ENCODE data around the gene PRKN.
"Not testable (repeated sequence)": the region's sequence is repeated elsewhere in the genome, so short reads cannot be mapped to it uniquely, and the experiment has no call there.

PRKN gene

GRCh38 chr6:162538643-162539064 lies 188.9 kb downstream of the PRKN start:
- no peak for DNase-seq
- no peak overlapping the region for H3K27ac ChIP-seq (ENCODE audit: insufficient read depth, low read length, poor library complexity, severe bottlenecking)

GRCh38 chr6:162533009-162533400 lies 194.6 kb downstream of the PRKN start:
- no peak overlapping the region for H3K27ac ChIP-seq (ENCODE audit: insufficient read depth, low read length, poor library complexity, severe bottlenecking)
- DNase-seq, result no peak
- no peaks in the 10 kb centered on the region for H3K9me3 ChIP-seq (ENCODE audit: control insufficient read depth, low read length)

More at GRCh38 chr6:162538643-162539064, 188.9 kb downstream of the PRKN start:
- Histone ChIP-seq H3K36me3 (ENCODE audit: control insufficient read depth, insufficient read depth, low read length) (no peaks in the 10 kb centered on the region), H3K4me3 (ENCODE audit: insufficient read depth, low read depth, low read length, poor library complexity, severe bottlenecking) (no peak overlapping the region), H3K4me1 (ENCODE audit: control insufficient read depth, insufficient read depth, low read length, poor library complexity, severe bottlenecking) (no peaks in the 10 kb centered on the region), H3K27me3 (replicated peaks; ENCODE audit: control insufficient read depth, insufficient read depth, low read length, poor library complexity, severe bottlenecking) (no peaks in the 10 kb centered on the region), H3K9me3 (ENCODE audit: control insufficient read depth, low read length) (no peaks in the 10 kb centered on the region)

DNA sequence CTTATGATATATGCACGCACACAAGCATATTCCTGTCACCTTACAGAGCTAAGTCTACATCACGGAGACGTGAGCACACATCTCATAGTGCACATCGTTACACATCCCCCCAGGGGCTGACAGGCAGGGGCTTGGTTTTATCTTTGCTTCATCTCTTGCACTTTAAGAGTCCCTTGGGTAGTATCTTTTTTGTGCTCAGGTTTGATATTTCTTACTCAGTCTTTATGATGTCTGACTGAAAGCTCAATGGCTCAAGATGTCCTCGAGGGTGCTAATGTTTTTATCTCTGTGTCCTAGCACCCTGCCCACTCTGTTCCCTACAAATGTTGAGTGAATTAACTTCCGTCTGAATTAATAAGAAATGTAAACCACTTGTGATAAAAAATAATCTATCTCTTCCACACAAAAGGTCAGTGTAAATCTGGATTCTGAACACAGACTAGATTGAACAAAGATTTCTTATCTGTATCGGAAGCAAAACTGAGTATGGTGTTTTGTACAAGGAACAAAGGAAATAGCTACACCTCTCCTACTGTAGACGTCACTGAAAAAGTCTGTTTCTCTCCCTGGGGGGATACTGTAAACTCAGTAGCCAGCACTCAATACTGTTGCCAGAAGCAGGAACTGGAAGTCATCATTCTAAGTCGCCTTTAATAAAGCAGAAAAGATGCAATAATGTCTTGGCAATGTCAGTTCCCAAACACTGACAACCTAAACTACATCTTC lies 195.1 kb downstream of the PRKN start:
- no peaks in the 10 kb centered on the region for H3K9me3 ChIP-seq (ENCODE audit: control insufficient read depth, low read length)
- H3K4me1 ChIP-seq (ENCODE audit: control insufficient read depth, insufficient read depth, low read length, poor library complexity, severe bottlenecking), result no peaks in the 10 kb centered on the region
- H3K36me3 ChIP-seq (ENCODE audit: control insufficient read depth, insufficient read depth, low read length), result no peaks in the 10 kb centered on the region
- no peak overlapping the region for H3K4me3 ChIP-seq (ENCODE audit: insufficient read depth, low read depth, low read length, poor library complexity, severe bottlenecking)
- H3K27ac ChIP-seq (ENCODE audit: insufficient read depth, low read length, poor library complexity, severe bottlenecking), result no peak overlapping the region
- no peak for DNase-seq
- H3K27me3 ChIP-seq (replicated peaks; ENCODE audit: control insufficient read depth, insufficient read depth, low read length, poor library complexity, severe bottlenecking), result no peaks in the 10 kb centered on the region

More at GRCh38 chr6:162533009-162533400, 194.6 kb downstream of the PRKN start:
- Histone ChIP-seq H3K4me3 (ENCODE audit: insufficient read depth, low read depth, low read length, poor library complexity, severe bottlenecking) (no peak overlapping the region), H3K36me3 (ENCODE audit: control insufficient read depth, insufficient read depth, low read length) (no peaks in the 10 kb centered on the region), H3K27me3 (replicated peaks; ENCODE audit: control insufficient read depth, insufficient read depth, low read length, poor library complexity, severe bottlenecking) (no peaks in the 10 kb centered on the region), H3K4me1 (ENCODE audit: control insufficient read depth, insufficient read depth, low read length, poor library complexity, severe bottlenecking) (no peaks in the 10 kb centered on the region)

GRCh38 chr6:162531391-162531790 lies 196.2 kb downstream of the PRKN start:
- H3K4me1 ChIP-seq (ENCODE audit: control insufficient read depth, insufficient read depth, low read length, poor library complexity, severe bottlenecking); H3K4me3 ChIP-seq (ENCODE audit: insufficient read depth, low read depth, low read length, poor library complexity, severe bottlenecking); H3K27me3 ChIP-seq (replicated peaks; ENCODE audit: control insufficient read depth, insufficient read depth, low read length, poor library complexity, severe bottlenecking); H3K27ac ChIP-seq (ENCODE audit: insufficient read depth, low read length, poor library complexity, severe bottlenecking); H3K9me3 ChIP-seq (ENCODE audit: control insufficient read depth, low read length); DNase-seq; H3K36me3 ChIP-seq (ENCODE audit: control insufficient read depth, insufficient read depth, low read length): not testable (repeated sequence)

DNA sequence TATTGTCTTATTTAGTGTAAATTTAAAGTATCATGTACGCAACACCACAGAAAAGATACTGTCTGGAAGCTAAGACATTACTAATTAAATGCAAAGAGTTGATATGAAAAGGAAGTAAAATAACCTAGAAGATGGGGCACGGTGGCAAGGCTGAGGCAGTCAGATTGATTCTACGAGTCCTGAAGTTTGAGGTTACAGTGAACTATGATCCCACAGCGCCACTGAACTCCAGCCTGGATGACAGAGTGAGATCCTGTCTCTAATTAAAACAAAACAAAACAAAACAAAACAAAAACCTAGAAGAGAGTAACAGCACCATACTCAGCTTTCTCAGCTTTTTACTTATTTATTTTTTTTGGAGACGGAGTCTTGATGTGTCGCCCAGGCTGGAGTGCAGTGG lies 199.0 kb downstream of the PRKN start:
- no peaks in the 10 kb centered on the region for H3K27me3 ChIP-seq (replicated peaks; ENCODE audit: control insufficient read depth, insufficient read depth, low read length, poor library complexity, severe bottlenecking)
- no peaks in the 10 kb centered on the region for H3K36me3 ChIP-seq (ENCODE audit: control insufficient read depth, insufficient read depth, low read length)
- H3K4me1 ChIP-seq (ENCODE audit: control insufficient read depth, insufficient read depth, low read length, poor library complexity, severe bottlenecking), result no peaks in the 10 kb centered on the region
- no peak overlapping the region for H3K4me3 ChIP-seq (ENCODE audit: insufficient read depth, low read depth, low read length, poor library complexity, severe bottlenecking)
- no peaks in the 10 kb centered on the region for H3K9me3 ChIP-seq (ENCODE audit: control insufficient read depth, low read length)
- no peak for DNase-seq
- H3K27ac ChIP-seq (ENCODE audit: insufficient read depth, low read length, poor library complexity, severe bottlenecking), result no peak overlapping the region

DNA sequence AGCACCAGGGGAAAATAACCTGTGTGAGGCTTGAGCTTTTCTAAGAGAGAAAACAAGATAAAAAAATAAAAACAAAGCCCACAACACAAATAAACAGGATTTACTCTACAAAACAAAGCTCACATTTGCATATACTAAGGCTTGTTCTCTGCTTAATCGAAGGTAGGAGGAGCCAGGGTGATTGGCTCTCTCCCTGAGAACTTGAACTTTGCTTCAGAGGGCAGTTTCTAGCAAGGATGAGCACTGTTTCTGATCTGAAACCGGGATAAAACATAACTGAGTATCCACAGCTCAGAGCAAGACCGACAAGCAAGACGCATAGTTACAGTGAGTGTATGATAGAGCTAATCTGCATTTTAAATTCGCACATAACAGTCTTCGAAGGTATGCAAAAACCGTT lies 200.6 kb downstream of the PRKN start:
- H3K27ac ChIP-seq (ENCODE audit: insufficient read depth, low read length, poor library complexity, severe bottlenecking), result no peak overlapping the region
- no peak overlapping the region for H3K4me3 ChIP-seq (ENCODE audit: insufficient read depth, low read depth, low read length, poor library complexity, severe bottlenecking)
- no peak for DNase-seq
- no peaks in the 10 kb centered on the region for H3K4me1 ChIP-seq (ENCODE audit: control insufficient read depth, insufficient read depth, low read length, poor library complexity, severe bottlenecking)
- no peaks in the 10 kb centered on the region for H3K27me3 ChIP-seq (replicated peaks; ENCODE audit: control insufficient read depth, insufficient read depth, low read length, poor library complexity, severe bottlenecking)
- no peaks in the 10 kb centered on the region for H3K9me3 ChIP-seq (ENCODE audit: control insufficient read depth, low read length)
- no peaks in the 10 kb centered on the region for H3K36me3 ChIP-seq (ENCODE audit: control insufficient read depth, insufficient read depth, low read length)

GRCh38 chr6:162525181-162525580 lies 202.4 kb downstream of the PRKN start:
- H3K9me3 ChIP-seq (ENCODE audit: control insufficient read depth, low read length), result no peaks in the 10 kb centered on the region
- H3K36me3 ChIP-seq (ENCODE audit: control insufficient read depth, insufficient read depth, low read length), result no peaks in the 10 kb centered on the region
- no peak for DNase-seq
- no peak overlapping the region for H3K4me3 ChIP-seq (ENCODE audit: insufficient read depth, low read depth, low read length, poor library complexity, severe bottlenecking)
- H3K4me1 ChIP-seq (ENCODE audit: control insufficient read depth, insufficient read depth, low read length, poor library complexity, severe bottlenecking), result no peaks in the 10 kb centered on the region
- H3K27ac ChIP-seq (ENCODE audit: insufficient read depth, low read length, poor library complexity, severe bottlenecking), result no peak overlapping the region
- H3K27me3 ChIP-seq (replicated peaks; ENCODE audit: control insufficient read depth, insufficient read depth, low read length, poor library complexity, severe bottlenecking), result no peaks in the 10 kb centered on the region

DNA sequence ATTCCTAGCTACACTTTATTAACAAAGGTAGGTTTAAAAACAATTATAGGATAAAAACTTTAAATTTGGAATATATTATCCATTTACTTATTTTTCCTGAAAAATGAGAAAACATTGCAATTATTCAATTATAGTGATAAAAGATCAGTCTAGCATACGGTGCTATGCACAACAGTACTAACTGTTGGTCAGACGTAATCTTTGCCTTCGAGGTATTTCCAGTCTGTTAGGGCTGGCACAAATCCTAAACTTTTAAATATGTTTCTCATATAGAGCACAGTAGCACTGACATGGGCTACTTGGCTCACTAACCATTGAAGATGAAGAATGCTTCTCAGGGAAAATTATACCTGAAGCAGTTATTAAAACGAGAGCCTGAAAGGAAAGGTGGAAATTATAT lies 214.8 kb downstream of the PRKN start:
- Histone ChIP-seq H3K9me3 (ENCODE audit: control insufficient read depth, low read length) (no peaks in the 10 kb centered on the region), H3K36me3 (ENCODE audit: control insufficient read depth, insufficient read depth, low read length) (no peaks in the 10 kb centered on the region), H3K4me1 (ENCODE audit: control insufficient read depth, insufficient read depth, low read length, poor library complexity, severe bottlenecking) (no peaks in the 10 kb centered on the region), H3K4me3 (ENCODE audit: insufficient read depth, low read depth, low read length, poor library complexity, severe bottlenecking) (no peak overlapping the region), H3K27ac (ENCODE audit: insufficient read depth, low read length, poor library complexity, severe bottlenecking) (no peak overlapping the region), H3K27me3 (replicated peaks; ENCODE audit: control insufficient read depth, insufficient read depth, low read length, poor library complexity, severe bottlenecking) (no peaks in the 10 kb centered on the region)
- no peak for DNase-seq

- Histone ChIP-seq H3K4me1 (ENCODE audit: control insufficient read depth, insufficient read depth, low read length, poor library complexity, severe bottlenecking) (no peaks in the 10 kb centered on the region), H3K27ac (ENCODE audit: insufficient read depth, low read length, poor library complexity, severe bottlenecking) (no peak overlapping the region), H3K4me3 (ENCODE audit: insufficient read depth, low read depth, low read length, poor library complexity, severe bottlenecking) (no peak overlapping the region), H3K9me3 (ENCODE audit: control insufficient read depth, low read length) (no peaks in the 10 kb centered on the region), H3K27me3 (replicated peaks; ENCODE audit: control insufficient read depth, insufficient read depth, low read length, poor library complexity, severe bottlenecking) (no peaks in the 10 kb centered on the region), H3K36me3 (ENCODE audit: control insufficient read depth, insufficient read depth, low read length) (no peaks in the 10 kb centered on the region)
- DNase-seq, result no peak
Measured at GRCh38 chr6:162497389-162497788, 230.2 kb downstream of the PRKN start.

- Histone ChIP-seq H3K4me3 (ENCODE audit: insufficient read depth, low read depth, low read length, poor library complexity, severe bottlenecking) (no peak overlapping the region), H3K27ac (ENCODE audit: insufficient read depth, low read length, poor library complexity, severe bottlenecking) (no peak overlapping the region), H3K9me3 (ENCODE audit: control insufficient read depth, low read length) (no peaks in the 10 kb centered on the region), H3K4me1 (ENCODE audit: control insufficient read depth, insufficient read depth, low read length, poor library complexity, severe bottlenecking) (no peaks in the 10 kb centered on the region), H3K36me3 (ENCODE audit: control insufficient read depth, insufficient read depth, low read length) (no peaks in the 10 kb centered on the region), H3K27me3 (replicated peaks; ENCODE audit: control insufficient read depth, insufficient read depth, low read length, poor library complexity, severe bottlenecking) (no peaks in the 10 kb centered on the region)
- no peak for DNase-seq
Measured at GRCh38 chr6:162493917-162494316, 233.6 kb downstream of the PRKN start.

All from effector memory CD4-positive, alpha-beta T cell (primary cell).